Keratinocyte (primary cell): ENCODE results near the gene PRR16. TPM values are rescaled to one million over a fixed set of nuclear protein-coding genes. Genes with fewer than 3 reads are reported as not detected.

Experiments used
- DNase-seq: peaks from one replicate; pipeline ENCODE4 v3.0.0-alpha.2; 2011; ENCODE audit warnings: low read depth, missing footprints, low spot score
- FAIRE-seq: peaks from 2 replicates; lab custom pipeline; 2011; peaks lifted over from hg19 to GRCh38; lab: Jason Lieb, UNC
- H2AFZ ChIP-seq: 2 replicates; pipeline ENCODE4 v1.6.0; 2012; ENCODE audit warnings: low read length, control low read depth, inconsistent platforms; ENCODE audit not compliant: control insufficient read depth
- H3K27ac ChIP-seq: 2 replicates; pipeline ENCODE4 v1.5.1; 2011; ENCODE audit warnings: low read length; ENCODE audit not compliant: control insufficient read depth, insufficient read depth
- H3K27me3 ChIP-seq: 3 replicates; pipeline ENCODE4 v1.6.0; 2011; ENCODE audit warnings: low read length; ENCODE audit not compliant: control insufficient read depth, insufficient read depth; ENCODE audit errors: extremely low read depth
- H3K36me3 ChIP-seq, 2 experiments: 2 replicates in 1 of 2; 3 replicates in 1 of 2; pipeline ENCODE4 v1.5.1; 2011; ENCODE audit warnings: low read length in 2 of 2, mild to moderate bottlenecking in 1 of 2; ENCODE audit not compliant: control insufficient read depth in 2 of 2, insufficient read depth in 2 of 2; ENCODE audit errors: extremely low read depth in 1 of 2
- H3K4me1 ChIP-seq: 3 replicates; pipeline ENCODE4 v1.5.1; 2011; ENCODE audit warnings: low read length; ENCODE audit not compliant: control insufficient read depth, insufficient read depth; ENCODE audit errors: extremely low read depth
- H3K4me2 ChIP-seq: 3 replicates; pipeline ENCODE4 v1.6.0; 2011; ENCODE audit warnings: low read depth, low read length; ENCODE audit not compliant: control insufficient read depth, insufficient read depth; ENCODE audit errors: extremely low read depth
- H3K4me3 ChIP-seq, 3 experiments: fragments of 200-600 bp in 1 of 3; sonication (generic) in 1 of 3; 2 replicates in 2 of 3; 3 replicates in 1 of 3; pipeline ENCODE4 v1.5.1; 2011 to 2016; ENCODE audit warnings: low read length in 3 of 3, mild to moderate bottlenecking in 3 of 3, control low read depth in 2 of 3, inconsistent platforms in 1 of 3, low read depth in 1 of 3, mixed read lengths in 1 of 3, mixed run types in 1 of 3, moderate library complexity in 1 of 3; ENCODE audit not compliant: control insufficient read depth in 2 of 3, insufficient read depth in 2 of 3; ENCODE audit errors: extremely low read depth in 1 of 3
- H3K79me2 ChIP-seq: 2 replicates; pipeline ENCODE4 v1.6.0; 2012; ENCODE audit warnings: low read length; ENCODE audit not compliant: control insufficient read depth, insufficient read depth
- H3K9ac ChIP-seq: 3 replicates; pipeline ENCODE4 v1.6.0; 2011; ENCODE audit warnings: low read length; ENCODE audit not compliant: control insufficient read depth, insufficient read depth; ENCODE audit errors: extremely low read depth
- H3K9me1 ChIP-seq: 3 replicates; pipeline ENCODE4 v1.6.0; 2011; ENCODE audit warnings: low read length; ENCODE audit not compliant: control insufficient read depth, insufficient read depth; ENCODE audit errors: extremely low read depth
- H3K9me3 ChIP-seq: 2 replicates; pipeline ENCODE4 v1.5.1; 2012; ENCODE audit warnings: low read depth, low read length; ENCODE audit not compliant: control insufficient read depth
- H4K20me1 ChIP-seq: 3 replicates; pipeline ENCODE4 v1.6.0; 2011; ENCODE audit warnings: low read length; ENCODE audit not compliant: control insufficient read depth, insufficient read depth; ENCODE audit errors: extremely low read depth
- EZH2 ChIP-seq: IDR thresholded peaks from one replicate; pipeline ENCODE4 v1.6.1; 2012; ENCODE audit warnings: inconsistent platforms, mild to moderate bottlenecking, low read length, moderate library complexity
- dilution Hi-C: fragments of 300-500 bp; cut with MboI; formaldehyde crosslinking; loops from one replicate; pipeline ENCODE4 v1.7.0; 2020; ENCODE audit warnings: low sequenced_read_pairs; ENCODE audit not compliant: extremely low pct_ligation_motif_present
- polyA plus RNA-seq, 5 experiments: library from polyadenylated mRNA; depleted of rRNA in 3 of 5; stranded (reverse) in 3 of 5; stranded (forward) in 1 of 5; unstranded in 1 of 5; fragments of >200 nt; gene quantifications; 1 replicate in 1 of 5; 2 replicates in 3 of 5; 3 replicates in 1 of 5; pipeline versions ENCODE4 v1.2.1 to v1.2.3, GENCODE V29; 2011 to 2012; ENCODE audit warnings: missing spikeins in 2 of 5, low read depth in 1 of 5, low replicate concordance in 1 of 5
- TF ChIP-seq, protein P1 (sequence below), 3 experiments: IDR thresholded peaks in 1 of 3; conservative IDR thresholded peaks in 1 of 3; optimal IDR thresholded peaks in 1 of 3; 2 replicates in 2 of 3; 3 replicates in 1 of 3; pipeline versions ENCODE3 to v1.5.1; 2011; ENCODE audit warnings: low read length in 3 of 3, mild to moderate bottlenecking in 3 of 3, moderate library complexity in 2 of 3, control low read depth in 1 of 3, inconsistent platforms in 1 of 3; ENCODE audit not compliant: insufficient read depth in 2 of 3; ENCODE audit errors: extremely low read depth in 1 of 3

PRR16 gene
- polyA plus RNA-seq, 1 donor (not counting 4 experiments of a cell fraction or from before 2014, with no cell fraction given), result 0.05 TPM

DNA sequence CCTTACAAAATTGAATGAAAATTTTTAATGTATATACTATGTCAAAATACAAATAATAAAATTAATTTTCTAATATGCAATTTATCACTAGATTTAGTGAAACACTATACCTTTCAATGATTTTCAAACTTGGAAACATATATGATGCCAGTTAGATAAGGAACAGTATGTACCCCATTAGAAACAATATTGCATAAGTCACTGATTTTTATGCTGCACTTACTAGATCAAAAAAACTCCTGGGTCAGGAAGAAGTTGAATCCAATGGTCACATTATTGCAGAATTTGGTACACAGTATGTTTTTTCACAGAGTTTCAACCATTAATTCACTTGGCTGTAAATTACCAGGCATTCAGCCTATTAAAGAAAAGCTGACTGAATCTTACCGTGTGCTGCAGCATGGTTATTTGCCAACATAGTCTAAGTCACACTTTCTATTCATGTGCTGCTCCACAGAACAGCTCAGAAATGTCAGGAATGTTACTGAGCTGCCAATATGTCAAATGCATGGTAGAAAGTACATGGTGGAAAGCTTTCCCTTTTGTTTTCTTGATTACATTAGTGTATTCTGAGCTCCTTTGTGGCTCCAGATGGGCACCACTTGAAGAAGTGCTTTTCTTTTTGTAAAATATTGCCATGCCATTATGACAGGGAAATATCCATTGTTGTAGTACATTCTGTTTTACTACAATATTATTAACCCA lies 9.9 kb upstream of the PRR16 start:
- DNase-seq (no peak), FAIRE-seq (peak; percentile 13)
- Histone ChIP-seq H3K4me2 (no peak overlapping the region), H3K4me1 (no peaks in the 10 kb centered on the region), H4K20me1 (no peaks in the 10 kb centered on the region), H3K9ac (no peak overlapping the region), H3K27me3 (no peaks in the 10 kb centered on the region), H3K36me3 (no peaks in the 10 kb centered on the region), H3K79me2 (no peaks in the 10 kb centered on the region), H2AFZ (no peak overlapping the region), H3K9me1 (no peaks in the 10 kb centered on the region), H3K4me3 (no peak overlapping the region), H3K9me3 (no peaks in the 10 kb centered on the region), H3K27ac (no peak overlapping the region)
- TF ChIP-seq EZH2, result no peak
- TF ChIP-seq, protein P1, sequence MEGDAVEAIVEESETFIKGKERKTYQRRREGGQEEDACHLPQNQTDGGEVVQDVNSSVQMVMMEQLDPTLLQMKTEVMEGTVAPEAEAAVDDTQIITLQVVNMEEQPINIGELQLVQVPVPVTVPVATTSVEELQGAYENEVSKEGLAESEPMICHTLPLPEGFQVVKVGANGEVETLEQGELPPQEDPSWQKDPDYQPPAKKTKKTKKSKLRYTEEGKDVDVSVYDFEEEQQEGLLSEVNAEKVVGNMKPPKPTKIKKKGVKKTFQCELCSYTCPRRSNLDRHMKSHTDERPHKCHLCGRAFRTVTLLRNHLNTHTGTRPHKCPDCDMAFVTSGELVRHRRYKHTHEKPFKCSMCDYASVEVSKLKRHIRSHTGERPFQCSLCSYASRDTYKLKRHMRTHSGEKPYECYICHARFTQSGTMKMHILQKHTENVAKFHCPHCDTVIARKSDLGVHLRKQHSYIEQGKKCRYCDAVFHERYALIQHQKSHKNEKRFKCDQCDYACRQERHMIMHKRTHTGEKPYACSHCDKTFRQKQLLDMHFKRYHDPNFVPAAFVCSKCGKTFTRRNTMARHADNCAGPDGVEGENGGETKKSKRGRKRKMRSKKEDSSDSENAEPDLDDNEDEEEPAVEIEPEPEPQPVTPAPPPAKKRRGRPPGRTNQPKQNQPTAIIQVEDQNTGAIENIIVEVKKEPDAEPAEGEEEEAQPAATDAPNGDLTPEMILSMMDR (optimal IDR thresholded peaks at IDR 0.05 in 1 of 3, IDR thresholded peaks at IDR 0.05 in 1 of 3, conservative IDR thresholded peaks at IDR 0.05 in 1 of 3; ENCODE audit: extremely low read depth in 1 of 3, insufficient read depth in 2 of 3, low read length in 3 of 3), result no peak
- dilution Hi-C loops, result no loop called here

DNA sequence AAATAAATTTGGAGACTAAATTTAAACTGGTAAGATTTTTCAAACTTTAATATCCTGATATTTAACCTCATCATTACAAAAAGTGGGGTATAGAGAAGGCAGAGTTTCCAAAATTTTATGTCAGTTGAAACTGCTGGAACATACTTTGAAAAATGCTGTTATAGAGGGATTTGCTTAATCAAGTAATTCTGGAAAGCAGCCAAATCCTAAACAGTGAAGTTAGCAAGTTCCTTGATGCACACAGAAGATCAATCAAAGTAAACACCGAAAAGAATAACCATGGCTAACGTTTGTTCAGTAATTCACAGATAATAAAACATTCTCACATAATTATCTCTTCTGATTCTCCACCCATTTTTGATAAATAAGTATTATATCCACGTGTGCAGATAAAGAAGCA lies 8.1 kb upstream of the PRR16 start:
- Histone ChIP-seq H3K9me3 (no peaks in the 10 kb centered on the region), H3K4me1 (no peaks in the 10 kb centered on the region), H3K4me2 (no peak overlapping the region), H3K9me1 (no peaks in the 10 kb centered on the region), H3K36me3 (no peaks in the 10 kb centered on the region), H2AFZ (no peak overlapping the region), H3K9ac (no peak overlapping the region), H3K79me2 (no peaks in the 10 kb centered on the region), H3K27me3 (no peaks in the 10 kb centered on the region), H3K4me3 (no peak overlapping the region), H4K20me1 (no peaks in the 10 kb centered on the region), H3K27ac (no peak overlapping the region)
- dilution Hi-C loops, result no loop called here
- TF ChIP-seq, protein P1 (optimal IDR thresholded peaks at IDR 0.05 in 1 of 3, IDR thresholded peaks at IDR 0.05 in 1 of 3, conservative IDR thresholded peaks at IDR 0.05 in 1 of 3; ENCODE audit: extremely low read depth in 1 of 3, insufficient read depth in 2 of 3, low read length in 3 of 3), result no peak
- no peak for TF ChIP-seq EZH2
- no peak for DNase-seq
- no peak for FAIRE-seq
